GM10847 (cell line): Measurements from ENCODE around the gene S1PR5.

Experiments used
- POLR2A ChIP-seq: IDR thresholded peaks from 2 replicates; pipeline ENCODE4 v1.6.1; 2011; ENCODE audit not compliant: insufficient read length; ENCODE audit errors: extremely low read depth

S1PR5 gene

GRCh38 chr19:10502524-10503001 is 14.7 kb downstream of the S1PR5 start:
- TF ChIP-seq POLR2A: peak; percentile 89

- no peak for TF ChIP-seq POLR2A
Measured at GRCh38 chr19:10501971-10502523, 15.2 kb downstream of the S1PR5 start.

GRCh38 chr19:10500247-10500592 is 17.0 kb downstream of the S1PR5 start:
- TF ChIP-seq POLR2A: no peak

GRCh38 chr19:10499550-10500246 is 17.5 kb downstream of the S1PR5 start:
- TF ChIP-seq POLR2A: no peak

GRCh38 chr19:10497371-10497770 is 19.9 kb downstream of the S1PR5 start:
- no peak for TF ChIP-seq POLR2A

GRCh38 chr19:10491472-10492047 is 25.7 kb downstream of the S1PR5 start:
- TF ChIP-seq POLR2A: no peak

- no peak for TF ChIP-seq POLR2A
Measured at GRCh38 chr19:10486551-10486950, 30.7 kb downstream of the S1PR5 start.

- TF ChIP-seq POLR2A: no peak
Measured at GRCh38 chr19:10478903-10479384, 38.3 kb downstream of the S1PR5 start.

- TF ChIP-seq POLR2A: no peak
Measured at GRCh38 chr19:10478476-10478875, 38.8 kb downstream of the S1PR5 start.

- no peak for TF ChIP-seq POLR2A
Measured at GRCh38 chr19:10474962-10475451, 42.2 kb downstream of the S1PR5 start.

GRCh38 chr19:10473192-10473591 is 44.1 kb downstream of the S1PR5 start:
- no peak for TF ChIP-seq POLR2A

GRCh38 chr19:10471909-10472308 is 45.3 kb downstream of the S1PR5 start:
- TF ChIP-seq POLR2A: no peak

- no peak for TF ChIP-seq POLR2A
Measured at GRCh38 chr19:10468133-10468532, 49.1 kb downstream of the S1PR5 start.

GRCh38 chr19:10467104-10467706 is 50.0 kb downstream of the S1PR5 start:
- no peak for TF ChIP-seq POLR2A

GRCh38 chr19:10464456-10464855 is 52.8 kb downstream of the S1PR5 start:
- TF ChIP-seq POLR2A: no peak
